ENCODE data around the gene ELMO1. TPM values are rescaled to one million over a fixed set of nuclear protein-coding genes. Genes with fewer than 3 reads are reported as not detected.
A peak's percentile ranks its signal among the peaks of the same experiment; 100 is the strongest.

Gene ELMO1
- total and polyA plus RNA-seq, 2 experiments from 2014 or later: 6.5 to 24.9 TPM

DNA sequence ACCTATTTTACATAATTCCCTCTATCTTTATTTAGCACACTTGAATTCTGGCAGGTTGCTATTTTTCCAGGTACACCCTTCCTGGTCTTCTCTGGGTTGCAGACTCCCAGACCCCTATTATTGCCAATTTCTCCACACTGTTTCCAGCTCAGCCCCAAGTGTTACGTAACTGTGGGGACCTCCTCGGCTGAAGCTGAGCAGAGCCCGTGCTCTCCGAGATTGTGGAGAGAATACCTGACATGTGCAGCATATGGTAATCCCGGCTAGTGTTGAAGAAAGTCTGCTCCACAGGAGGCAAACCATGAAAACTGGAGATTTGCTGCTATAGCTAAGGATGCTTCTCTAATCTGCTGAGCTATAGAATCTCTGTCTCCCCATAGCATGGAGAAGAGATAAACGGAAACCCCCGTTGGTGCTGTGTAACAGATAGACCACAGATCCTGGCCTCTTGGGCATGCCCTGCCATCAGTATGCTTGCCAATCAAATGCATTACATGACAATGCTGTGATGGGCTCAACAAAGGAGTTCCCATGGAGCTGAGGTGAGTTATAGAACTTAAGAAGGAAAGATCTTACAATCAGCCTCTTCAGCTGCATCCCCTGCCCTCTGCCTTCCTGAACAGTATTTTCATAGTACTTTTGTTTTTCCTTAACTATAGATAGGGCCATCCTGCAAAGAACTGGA, 579.8 kb downstream of the ELMO1 start:
- H3K36me3 Mint-ChIP-seq (ENCODE audit: low read depth): no peaks in the 10 kb centered on the region; the same call in 2 of the 3 replicates

DNA sequence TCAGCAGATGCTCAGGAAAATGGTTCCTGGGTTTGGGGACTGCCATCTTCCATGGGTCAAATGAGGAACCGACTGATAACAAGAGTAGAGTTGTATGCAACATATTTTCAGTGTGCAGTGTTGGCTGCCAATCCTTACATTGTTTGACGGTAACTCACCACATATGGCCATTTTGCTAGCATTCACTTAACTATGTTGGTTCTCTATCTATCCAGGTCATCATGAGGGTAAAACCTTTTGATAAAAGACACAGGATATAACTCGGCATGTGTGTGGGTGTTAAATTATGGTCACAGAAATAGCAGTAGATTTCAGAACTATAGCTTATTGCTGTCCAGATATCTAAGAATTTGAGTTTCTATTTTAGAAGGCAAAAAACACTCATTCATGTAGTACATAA, 583.6 kb downstream of the ELMO1 start:
- Histone ChIP-seq H3K36me3 (ENCODE audit: insufficient read depth) (no peaks in the 10 kb centered on the region), H3K4me1 (ENCODE audit: insufficient read depth) (peaks cover 8% of the 10 kb centered on the region; the same call in 1 of the 2 replicates), H3K27me3 (ENCODE audit: insufficient read depth) (no peaks in the 10 kb centered on the region), H3F3A (replicated peaks; ENCODE audit: low read depth) (no peaks in the 10 kb centered on the region), H3K27ac (ENCODE audit: low read depth) (no peak overlapping the region), H3K4me2 (no peak overlapping the region), H3K9me2 (ENCODE audit: insufficient read depth) (peaks cover 6% of the 10 kb centered on the region; the same call in 1 of the 2 replicates), H2AFZ (no peak overlapping the region), H4K20me1 (replicated peaks; ENCODE audit: insufficient read depth) (no peaks in the 10 kb centered on the region), H3K4me3 (no peak overlapping the region), H3K79me2 (replicated peaks; ENCODE audit: insufficient read depth) (no peaks in the 10 kb centered on the region)
- no peaks in the 10 kb centered on the region for H3K9me3 Mint-ChIP-seq
- ATAC-seq (no peak), DNase-seq (ENCODE audit: low spot score) (no peak)
- peaks cover 2% of the 10 kb centered on the region for H3K27me3 Mint-ChIP-seq (ENCODE audit: insufficient read depth, low read depth, poor library complexity)
- peaks cover 14% of the 10 kb centered on the region for H3K4me1 Mint-ChIP-seq
- no peak overlapping the region for H3K27ac Mint-ChIP-seq
- H3K4me3 Mint-ChIP-seq: no peak overlapping the region
- no peaks in the 10 kb centered on the region for H3K36me3 Mint-ChIP-seq (ENCODE audit: low read depth)
- TF ChIP-seq EZH2phosphoT487 (IDR thresholded peaks at IDR 0.05; ENCODE audit: unreplicated experiment): no peak
- TF ChIP-seq POLR2AphosphoS5 (IDR thresholded peaks at IDR 0.05; ENCODE audit: low read depth): no peak
- TF ChIP-seq ETS1 (IDR thresholded peaks at IDR 0.05): no peak
- TF ChIP-seq, protein P1, sequence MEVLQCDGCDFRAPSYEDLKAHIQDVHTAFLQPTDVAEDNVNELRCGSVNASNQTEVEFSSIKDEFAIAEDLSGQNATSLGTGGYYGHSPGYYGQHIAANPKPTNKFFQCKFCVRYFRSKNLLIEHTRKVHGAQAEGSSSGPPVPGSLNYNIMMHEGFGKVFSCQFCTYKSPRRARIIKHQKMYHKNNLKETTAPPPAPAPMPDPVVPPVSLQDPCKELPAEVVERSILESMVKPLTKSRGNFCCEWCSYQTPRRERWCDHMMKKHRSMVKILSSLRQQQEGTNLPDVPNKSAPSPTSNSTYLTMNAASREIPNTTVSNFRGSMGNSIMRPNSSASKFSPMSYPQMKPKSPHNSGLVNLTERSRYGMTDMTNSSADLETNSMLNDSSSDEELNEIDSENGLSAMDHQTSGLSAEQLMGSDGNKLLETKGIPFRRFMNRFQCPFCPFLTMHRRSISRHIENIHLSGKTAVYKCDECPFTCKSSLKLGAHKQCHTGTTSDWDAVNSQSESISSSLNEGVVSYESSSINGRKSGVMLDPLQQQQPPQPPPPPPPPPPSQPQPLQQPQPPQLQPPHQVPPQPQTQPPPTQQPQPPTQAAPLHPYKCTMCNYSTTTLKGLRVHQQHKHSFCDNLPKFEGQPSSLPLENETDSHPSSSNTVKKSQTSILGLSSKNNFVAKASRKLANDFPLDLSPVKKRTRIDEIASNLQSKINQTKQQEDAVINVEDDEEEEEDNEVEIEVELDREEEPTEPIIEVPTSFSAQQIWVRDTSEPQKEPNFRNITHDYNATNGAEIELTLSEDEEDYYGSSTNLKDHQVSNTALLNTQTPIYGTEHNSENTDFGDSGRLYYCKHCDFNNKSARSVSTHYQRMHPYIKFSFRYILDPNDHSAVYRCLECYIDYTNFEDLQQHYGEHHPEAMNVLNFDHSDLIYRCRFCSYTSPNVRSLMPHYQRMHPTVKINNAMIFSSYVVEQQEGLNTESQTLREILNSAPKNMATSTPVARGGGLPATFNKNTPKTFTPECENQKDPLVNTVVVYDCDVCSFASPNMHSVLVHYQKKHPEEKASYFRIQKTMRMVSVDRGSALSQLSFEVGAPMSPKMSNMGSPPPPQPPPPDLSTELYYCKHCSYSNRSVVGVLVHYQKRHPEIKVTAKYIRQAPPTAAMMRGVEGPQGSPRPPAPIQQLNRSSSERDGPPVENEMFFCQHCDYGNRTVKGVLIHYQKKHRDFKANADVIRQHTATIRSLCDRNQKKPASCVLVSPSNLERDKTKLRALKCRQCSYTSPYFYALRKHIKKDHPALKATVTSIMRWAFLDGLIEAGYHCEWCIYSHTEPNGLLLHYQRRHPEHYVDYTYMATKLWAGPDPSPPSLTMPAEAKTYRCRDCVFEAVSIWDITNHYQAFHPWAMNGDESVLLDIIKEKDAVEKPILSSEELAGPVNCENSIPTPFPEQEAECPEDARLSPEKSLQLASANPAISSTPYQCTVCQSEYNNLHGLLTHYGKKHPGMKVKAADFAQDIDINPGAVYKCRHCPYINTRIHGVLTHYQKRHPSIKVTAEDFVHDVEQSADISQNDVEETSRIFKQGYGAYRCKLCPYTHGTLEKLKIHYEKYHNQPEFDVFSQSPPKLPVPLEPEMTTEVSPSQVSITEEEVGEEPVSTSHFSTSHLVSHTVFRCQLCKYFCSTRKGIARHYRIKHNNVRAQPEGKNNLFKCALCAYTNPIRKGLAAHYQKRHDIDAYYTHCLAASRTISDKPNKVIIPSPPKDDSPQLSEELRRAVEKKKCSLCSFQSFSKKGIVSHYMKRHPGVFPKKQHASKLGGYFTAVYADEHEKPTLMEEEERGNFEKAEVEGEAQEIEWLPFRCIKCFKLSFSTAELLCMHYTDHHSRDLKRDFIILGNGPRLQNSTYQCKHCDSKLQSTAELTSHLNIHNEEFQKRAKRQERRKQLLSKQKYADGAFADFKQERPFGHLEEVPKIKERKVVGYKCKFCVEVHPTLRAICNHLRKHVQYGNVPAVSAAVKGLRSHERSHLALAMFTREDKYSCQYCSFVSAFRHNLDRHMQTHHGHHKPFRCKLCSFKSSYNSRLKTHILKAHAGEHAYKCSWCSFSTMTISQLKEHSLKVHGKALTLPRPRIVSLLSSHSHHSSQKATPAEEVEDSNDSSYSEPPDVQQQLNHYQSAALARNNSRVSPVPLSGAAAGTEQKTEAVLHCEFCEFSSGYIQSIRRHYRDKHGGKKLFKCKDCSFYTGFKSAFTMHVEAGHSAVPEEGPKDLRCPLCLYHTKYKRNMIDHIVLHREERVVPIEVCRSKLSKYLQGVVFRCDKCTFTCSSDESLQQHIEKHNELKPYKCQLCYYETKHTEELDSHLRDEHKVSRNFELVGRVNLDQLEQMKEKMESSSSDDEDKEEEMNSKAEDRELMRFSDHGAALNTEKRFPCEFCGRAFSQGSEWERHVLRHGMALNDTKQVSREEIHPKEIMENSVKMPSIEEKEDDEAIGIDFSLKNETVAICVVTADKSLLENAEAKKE (CRISPR knock-in tag; IDR thresholded peaks at IDR 0.05): no peak
- no peak for TF ChIP-seq JUNB (IDR thresholded peaks at IDR 0.05; ENCODE audit: unreplicated experiment)
- TF ChIP-seq ZNF331 (CRISPR knock-in tag; IDR thresholded peaks at IDR 0.05; ENCODE audit: low read depth): no peak
- no peak for TF ChIP-seq CREB1 (CRISPR knock-in tag; IDR thresholded peaks at IDR 0.05; ENCODE audit: low read depth)
- no peak for TF ChIP-seq NANOG (IDR thresholded peaks at IDR 0.05; ENCODE audit: borderline replicate concordance)
- no peak for TF ChIP-seq EZH2 (IDR thresholded peaks at IDR 0.05; ENCODE audit: low read depth, unreplicated experiment)
- TF ChIP-seq ZNF114 (CRISPR knock-in tag; IDR thresholded peaks at IDR 0.05): no peak

More for the DNA sequence above, 579.8 kb downstream of the ELMO1 start:
- Histone ChIP-seq H3K4me1 (ENCODE audit: insufficient read depth) (peaks cover 14% of the 10 kb centered on the region; the same call in 1 of the 2 replicates), H4K20me1 (replicated peaks; ENCODE audit: insufficient read depth) (no peaks in the 10 kb centered on the region), H3K4me3 (no peak overlapping the region), H3K36me3 (ENCODE audit: insufficient read depth) (no peaks in the 10 kb centered on the region), H3K79me2 (replicated peaks; ENCODE audit: insufficient read depth) (no peaks in the 10 kb centered on the region), H3F3A (replicated peaks; ENCODE audit: low read depth) (no peaks in the 10 kb centered on the region), H3K9me2 (ENCODE audit: insufficient read depth) (peaks cover 14% of the 10 kb centered on the region), H3K27me3 (ENCODE audit: insufficient read depth) (no peaks in the 10 kb centered on the region), H3K27ac (ENCODE audit: low read depth) (no peak overlapping the region), H3K4me2 (0 out of 2 replicates have a peak overlapping the region, but pooled peaks have one; percentile 32), H2AFZ (no peak overlapping the region)
- TF ChIP-seq NANOG (IDR thresholded peaks at IDR 0.05; ENCODE audit: borderline replicate concordance) (0 out of 2 replicates have a peak, but pooled peaks have one; percentile 3), ZNF114 (CRISPR knock-in tag; IDR thresholded peaks at IDR 0.05) (no peak)
- no peaks in the 10 kb centered on the region for H3K27me3 Mint-ChIP-seq (ENCODE audit: insufficient read depth, low read depth, poor library complexity)
- H3K4me1 Mint-ChIP-seq: peaks cover 22% of the 10 kb centered on the region
- DNase-seq (ENCODE audit: low spot score) (peak; percentile 23), ATAC-seq (peak; percentile 81)
- no peak overlapping the region for H3K27ac Mint-ChIP-seq
- no peak overlapping the region for H3K4me3 Mint-ChIP-seq
- H3K9me3 Mint-ChIP-seq: no peaks in the 10 kb centered on the region

Measured in GM23338 (cell line).